ENCODE measurements around the gene MYH7.

The MYH7 gene

GRCh38 chr14:23447361-23448350, 12.2 kb upstream of the MYH7 start:
- DNase-seq = no peak

- DNase-seq = no peak
These were observed 10.9 kb upstream of the MYH7 start for GRCh38 chr14:23446291-23446851.

- no peak for DNase-seq
These were observed 10.3 kb upstream of the MYH7 start for GRCh38 chr14:23445773-23446172.

- no peak for DNase-seq
These were observed 8.9 kb upstream of the MYH7 start for GRCh38 chr14:23444314-23444713.

GRCh38 chr14:23443881-23444280, 8.4 kb upstream of the MYH7 start:
- no peak for DNase-seq

- no peak for DNase-seq
These were observed 8.0 kb upstream of the MYH7 start for GRCh38 chr14:23443411-23443812.

GRCh38 chr14:23442721-23443356, 7.4 kb upstream of the MYH7 start:
- DNase-seq = no peak

- DNase-seq = no peak
These were observed 5.6 kb upstream of the MYH7 start for GRCh38 chr14:23441076-23441475.

GRCh38 chr14:23439107-23439835, 3.8 kb upstream of the MYH7 start:
- DNase-seq = no peak

- DNase-seq = no peak
These were observed 2.9 kb upstream of the MYH7 start for GRCh38 chr14:23438101-23438971.

GRCh38 chr14:23437133-23438100, 2.0 kb upstream of the MYH7 start:
- DNase-seq = no peak

GRCh38 chr14:23436327-23437132, 1.1 kb upstream of the MYH7 start:
- no peak for DNase-seq

GRCh38 chr14:23434488-23435222, 805 bp downstream of the MYH7 start:
- DNase-seq = no peak

GRCh38 chr14:23433457-23433856, 2.0 kb downstream of the MYH7 start:
- DNase-seq = no peak

- no peak for DNase-seq
These were observed 2.5 kb downstream of the MYH7 start for GRCh38 chr14:23432946-23433345.

GRCh38 chr14:23432102-23432925, 3.1 kb downstream of the MYH7 start:
- DNase-seq = no peak

GRCh38 chr14:23431486-23431885, 4.0 kb downstream of the MYH7 start:
- no peak for DNase-seq

- DNase-seq = no peak
These were observed 4.8 kb downstream of the MYH7 start for GRCh38 chr14:23430723-23431085.

Measured in activated naive CD4-positive, alpha-beta T cell treated with anti-CD3 and anti-CD28 coated beads, Interleukin-2, amount 50 U/mL, for 16 hours (primary cell).